ENCODE measurements around the gene CLCNKB. TPM values are rescaled to one million over a fixed set of nuclear protein-coding genes. Genes with fewer than 3 reads are reported as not detected.
"Not testable (repeated sequence)": the region's sequence is repeated elsewhere in the genome, so short reads cannot be mapped to it uniquely, and the experiment has no call there.

The CLCNKB gene
- polyA plus RNA-seq (ENCODE audit: insufficient read length in 4 of 4): 10 to 100 TPM; 41.6 to 77.0 (median 57.5) TPM

DNA sequence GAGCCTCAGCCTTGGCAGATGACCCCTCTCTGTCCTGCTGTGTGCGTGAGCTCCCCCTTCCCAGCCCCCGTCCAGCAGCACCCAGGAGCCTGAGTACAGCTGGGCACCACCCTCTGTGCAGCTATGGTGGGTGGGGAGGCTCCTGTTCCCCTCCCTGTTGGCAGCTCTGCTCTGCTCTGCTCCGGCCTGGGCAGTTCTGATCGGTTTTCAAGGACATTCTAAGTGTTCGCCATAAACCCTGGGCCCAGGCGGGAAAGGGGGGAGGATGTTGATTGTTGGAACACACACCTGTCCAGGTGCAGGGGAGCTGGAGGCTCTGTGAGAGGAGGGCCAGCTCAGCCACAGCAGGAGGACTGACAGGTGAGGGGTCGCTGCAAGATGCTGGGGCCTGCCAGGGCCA, at the start of gene CLCNKB:
TSS of gene CLCNKB (plus strand) at position 262 of the 400 bp plus-strand sequence. CDS start 711 bp downstream, outside the sequence.
- no peak for DNase-seq (ENCODE audit: low read depth in 4 of 4, low spot score in 3 of 4)

GRCh38 chr1:15994081-15994480, 49.5 kb upstream of the CLCNKB start:
- DNase-seq (ENCODE audit: low read depth in 4 of 4, low spot score in 3 of 4): no peak

DNA sequence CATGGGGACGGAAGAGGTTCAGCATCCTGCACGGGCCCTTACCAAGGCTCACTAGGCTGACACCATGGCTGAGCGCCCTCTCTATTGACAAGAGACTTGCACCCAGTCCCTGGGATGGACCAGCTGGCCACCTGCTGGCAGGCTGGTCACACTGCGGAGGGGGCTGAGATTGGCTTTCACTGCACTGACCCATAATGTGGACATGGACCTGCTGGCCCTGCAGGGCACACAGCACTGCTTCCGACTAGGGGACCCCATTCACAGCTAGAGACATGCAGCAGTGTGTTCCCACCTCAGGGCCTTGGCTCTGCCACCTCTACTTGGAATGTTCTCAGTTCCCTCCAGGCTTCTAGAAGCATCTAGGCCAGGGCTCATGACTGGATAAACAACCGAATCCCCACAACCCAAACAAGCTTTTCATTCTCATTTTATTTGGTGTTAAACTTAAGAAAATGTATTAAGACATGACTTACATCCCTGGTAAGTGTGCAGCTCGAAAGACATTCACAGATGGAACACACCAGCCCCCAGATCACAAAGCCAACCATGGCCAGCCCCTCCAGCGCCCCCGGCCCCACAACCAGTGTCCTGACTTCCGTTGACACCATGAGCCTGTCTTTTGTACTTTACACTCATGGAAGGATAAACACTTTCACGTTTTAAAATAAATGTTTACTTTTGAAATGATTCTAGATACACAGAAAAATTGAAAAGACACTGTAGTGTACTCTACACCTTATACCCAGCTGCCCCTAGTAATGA, 48.8 kb upstream of the CLCNKB start:
- no peak for DNase-seq (ENCODE audit: low read depth in 4 of 4, low spot score in 3 of 4)

GRCh38 chr1:15997076-15997585, 46.5 kb upstream of the CLCNKB start:
- no peak for DNase-seq (ENCODE audit: low read depth in 4 of 4, low spot score in 3 of 4)

- no peak for DNase-seq (ENCODE audit: low read depth in 4 of 4, low spot score in 3 of 4)
Measured at GRCh38 chr1:15997637-15998280, 45.8 kb upstream of the CLCNKB start.

GRCh38 chr1:15998929-15999328, 44.7 kb upstream of the CLCNKB start:
- no peak for DNase-seq (ENCODE audit: low read depth in 4 of 4, low spot score in 3 of 4)

GRCh38 chr1:16001274-16001673, 42.3 kb upstream of the CLCNKB start:
- DNase-seq (ENCODE audit: low read depth in 4 of 4, low spot score in 3 of 4): not testable (repeated sequence)

GRCh38 chr1:16005597-16005996, 38.0 kb upstream of the CLCNKB start:
- no peak for DNase-seq (ENCODE audit: low read depth in 4 of 4, low spot score in 3 of 4)

GRCh38 chr1:16006010-16006409, 37.6 kb upstream of the CLCNKB start:
- no peak for DNase-seq (ENCODE audit: low read depth in 4 of 4, low spot score in 3 of 4)

DNA sequence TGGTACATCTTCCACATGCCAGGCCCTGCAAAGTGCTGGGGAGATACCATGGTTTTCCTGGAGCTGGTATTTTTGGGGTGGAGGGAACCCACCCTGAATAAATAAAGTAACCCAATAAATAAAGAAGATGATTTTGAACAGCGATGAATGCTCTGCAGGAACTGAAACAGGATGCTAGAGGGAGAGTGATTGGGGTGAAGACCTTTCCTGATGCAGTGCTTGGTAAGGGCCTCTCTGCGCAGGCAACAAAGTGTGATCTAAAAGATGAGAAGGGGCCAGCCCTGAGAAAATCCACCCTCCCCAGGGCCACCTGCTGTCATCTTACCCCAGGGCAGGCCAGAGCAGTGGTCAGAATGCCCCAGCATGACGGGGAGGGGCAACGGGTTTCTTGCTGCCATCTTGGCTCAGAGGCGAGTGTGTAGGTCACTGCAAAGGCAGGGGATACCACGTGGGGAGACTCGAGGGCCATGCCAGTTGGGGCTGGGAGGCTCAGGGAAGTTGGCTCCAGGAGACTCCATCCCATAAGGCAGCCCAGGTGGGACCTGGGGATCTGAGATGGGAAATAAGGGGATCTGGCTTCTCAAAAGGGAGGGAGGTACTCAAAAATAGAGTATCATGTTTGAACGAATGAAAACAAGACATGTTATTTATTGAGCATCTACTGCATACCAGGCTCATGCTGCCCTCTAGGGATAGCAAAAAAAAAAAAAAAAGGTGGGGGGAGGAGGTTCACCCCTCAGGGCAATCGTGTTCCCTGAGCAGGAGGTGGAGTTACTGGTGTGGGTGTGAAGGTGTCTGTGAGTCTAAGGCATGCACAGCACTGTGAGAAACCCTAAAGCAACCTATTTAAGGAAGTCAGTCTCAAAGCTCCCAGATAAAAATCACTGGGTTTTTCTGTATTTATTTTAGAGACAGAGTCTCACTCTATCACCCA, 36.8 kb upstream of the CLCNKB start:
- no peak for DNase-seq (ENCODE audit: low read depth in 4 of 4, low spot score in 3 of 4)

GRCh38 chr1:16007671-16008341, 35.8 kb upstream of the CLCNKB start:
- no peak for DNase-seq (ENCODE audit: low read depth in 4 of 4, low spot score in 3 of 4)

DNA sequence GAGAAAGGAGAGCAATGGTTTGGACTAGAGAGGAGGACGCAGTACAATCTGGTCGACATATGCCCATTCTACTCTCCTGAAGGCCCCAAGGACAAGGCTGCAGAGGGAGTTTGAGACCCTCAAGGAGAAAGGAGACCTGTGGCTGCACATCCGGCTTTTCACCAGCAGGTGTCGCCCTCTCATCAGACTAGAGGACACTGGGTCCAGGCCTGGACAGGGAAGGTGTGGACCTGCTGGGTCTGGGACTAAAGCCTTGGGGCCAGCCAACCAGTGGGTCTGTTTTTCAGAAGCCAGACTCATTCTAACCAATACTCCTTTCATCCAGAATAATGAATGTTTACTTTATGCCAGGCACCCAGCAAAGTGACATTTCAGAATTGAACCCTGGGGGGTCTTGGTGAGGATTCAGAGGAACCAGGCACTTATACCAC, 34.5 kb upstream of the CLCNKB start:
- peak in 1 of 4 donors; percentile 69 for DNase-seq (ENCODE audit: low read depth in 4 of 4, low spot score in 3 of 4)

DNA sequence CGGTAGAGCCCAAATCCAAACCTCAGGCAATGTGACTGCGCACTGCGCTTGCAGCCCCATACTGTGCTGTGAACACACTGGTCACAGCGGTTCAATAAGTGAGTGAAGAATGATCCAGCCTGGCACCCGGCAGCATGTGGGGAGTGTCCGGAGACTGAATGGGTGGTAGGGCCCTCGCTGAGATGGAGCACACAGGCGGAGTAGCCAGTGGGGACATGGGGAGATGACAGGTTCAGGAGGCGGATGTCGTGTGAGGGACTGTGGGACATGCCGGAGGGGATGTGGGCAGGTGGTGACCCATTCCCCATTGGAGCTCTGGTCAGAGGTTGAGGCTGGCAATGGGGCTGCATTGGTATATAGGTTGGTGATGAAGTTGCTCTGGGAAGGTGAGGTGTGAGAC, 33.9 kb upstream of the CLCNKB start:
- DNase-seq (ENCODE audit: low read depth in 4 of 4, low spot score in 3 of 4): no peak

GRCh38 chr1:16010837-16011236, 32.7 kb upstream of the CLCNKB start:
- no peak for DNase-seq (ENCODE audit: low read depth in 4 of 4, low spot score in 3 of 4)

DNA sequence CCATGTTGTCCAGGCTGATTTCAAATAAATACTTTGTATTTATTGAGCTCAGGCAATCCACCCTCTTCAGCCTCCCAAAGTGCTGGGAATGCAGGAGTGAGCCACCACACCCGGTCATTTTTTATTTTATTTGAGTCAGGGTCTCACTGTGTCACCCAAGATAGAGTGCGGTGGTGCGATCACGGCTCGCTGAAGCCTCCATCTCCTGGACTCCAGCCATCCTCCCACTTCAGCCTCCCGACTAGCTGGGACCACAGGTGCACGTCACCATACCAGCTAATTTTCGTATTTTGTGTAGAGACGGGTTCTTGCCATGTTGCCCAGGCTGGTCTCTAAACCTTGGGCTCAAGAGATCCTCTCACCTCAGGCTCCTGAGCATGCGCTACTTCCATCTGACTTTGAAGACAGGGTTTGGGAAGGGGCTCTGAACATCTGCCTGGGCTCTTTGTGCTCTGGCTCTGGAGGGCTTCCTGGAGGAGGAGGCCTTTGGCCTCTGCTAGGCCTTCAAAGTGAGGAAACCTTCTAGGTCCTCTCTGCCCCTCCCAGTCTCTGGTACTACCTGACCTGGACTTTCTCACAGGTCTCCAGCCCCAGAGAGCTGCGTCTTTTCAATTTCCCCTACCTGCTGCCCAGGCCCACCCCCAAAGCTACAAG, 31.5 kb upstream of the CLCNKB start:
- DNase-seq (ENCODE audit: low read depth in 4 of 4, low spot score in 3 of 4): no peak

DNA sequence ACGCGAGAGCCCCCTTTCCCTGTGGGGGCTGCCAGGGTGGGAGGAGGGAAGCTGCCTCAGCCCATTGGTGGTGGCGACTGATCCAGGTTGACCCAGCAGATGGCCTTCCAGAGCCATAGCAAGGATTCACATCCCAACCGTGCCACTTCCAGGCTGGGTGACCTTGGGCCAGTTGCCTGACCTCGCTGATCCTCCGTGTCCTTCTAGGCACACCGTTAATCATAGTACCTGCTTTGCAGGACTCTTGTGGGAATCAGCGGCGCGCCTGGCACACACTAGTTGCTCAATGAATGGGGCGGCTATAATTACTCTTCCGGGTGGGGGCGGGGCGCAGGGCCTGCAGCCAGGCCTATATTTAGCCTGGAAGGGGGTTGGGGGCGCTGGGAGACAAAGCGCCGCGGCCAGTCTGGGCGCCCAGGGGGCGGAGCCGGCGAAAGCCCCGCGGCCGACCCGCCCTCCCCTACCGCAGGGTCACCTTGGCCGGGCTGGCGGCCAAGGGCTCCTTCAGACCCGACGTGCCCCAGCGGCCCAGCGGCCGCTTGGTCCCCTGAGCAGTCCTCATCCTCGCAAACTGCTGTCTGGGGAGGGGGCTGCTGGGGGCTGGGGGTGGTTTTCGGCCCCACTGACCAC, 30.9 kb upstream of the CLCNKB start:
- DNase-seq (ENCODE audit: low read depth in 4 of 4, low spot score in 3 of 4): peak in 1 of 4 donors; percentile 39

DNA sequence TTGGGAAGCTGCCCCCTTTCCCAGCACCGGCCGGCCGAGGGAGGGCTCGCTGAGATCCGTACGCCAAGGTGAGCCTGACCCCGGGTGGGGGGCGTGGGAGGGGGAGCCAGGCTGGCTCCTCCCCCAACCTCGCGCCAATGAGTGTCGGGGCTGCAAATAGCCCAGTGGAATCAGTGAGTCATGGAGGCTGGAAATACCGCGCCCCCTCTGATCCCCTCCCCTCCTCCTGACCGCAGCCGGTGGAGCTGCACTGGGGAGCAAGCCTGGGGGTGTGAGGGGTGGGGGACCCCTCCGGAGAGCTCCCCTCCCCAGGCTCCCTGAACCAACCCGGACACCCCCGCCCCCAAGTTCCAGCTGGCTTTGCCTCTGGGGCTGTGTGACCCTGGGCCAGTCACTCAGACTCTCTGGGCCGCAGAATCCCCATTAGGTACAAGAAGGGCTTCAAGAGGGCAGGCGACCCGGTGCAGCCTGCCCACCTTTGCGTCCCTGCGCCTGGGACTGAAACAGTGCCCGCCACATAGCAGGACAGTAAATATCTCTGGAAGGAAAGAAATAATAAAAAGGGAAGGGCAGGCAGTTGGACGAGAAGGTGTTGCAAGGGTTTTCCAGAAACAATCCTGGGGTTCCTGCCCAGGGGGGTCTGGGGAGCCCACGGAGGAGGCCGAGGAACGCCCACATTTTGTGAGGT, 30.2 kb upstream of the CLCNKB start:
- peak in 1 of 4 donors; percentile 43 for DNase-seq (ENCODE audit: low read depth in 4 of 4, low spot score in 3 of 4)

DNA sequence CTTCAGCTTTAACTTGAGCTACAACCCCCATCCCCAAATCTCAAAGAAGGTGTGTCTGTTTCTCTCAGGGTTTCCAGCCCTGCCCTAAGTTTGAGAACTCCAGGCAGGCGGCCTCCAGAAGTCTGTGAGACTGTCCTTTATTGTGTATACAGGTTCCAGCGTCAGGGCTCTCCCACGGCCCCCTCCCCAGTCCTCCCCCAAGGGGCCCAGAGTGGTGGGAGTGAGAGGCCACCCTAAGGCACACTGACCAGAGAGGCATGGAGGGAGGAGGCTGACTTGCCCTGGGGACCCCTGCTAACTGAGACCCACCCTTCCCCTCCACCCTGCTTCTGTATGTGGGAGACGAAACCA, 29.7 kb upstream of the CLCNKB start:
- no peak for DNase-seq (ENCODE audit: low read depth in 4 of 4, low spot score in 3 of 4)

Measured in right renal pelvis (tissue), 4 donors.